Stimulated activated CD8-positive, alpha-beta memory T cell treated with anti-CD3 and anti-CD28 coated beads, Interleukin-15, amount 100 ng/mL, for 24 hours (primary cell): ENCODE results near the gene MYOM1.

Experiments used
- DNase-seq: peaks from one replicate; pipeline ENCODE4 v3.0.0-alpha.2; 2020; ENCODE audit warnings: low read depth

Gene MYOM1

DNA sequence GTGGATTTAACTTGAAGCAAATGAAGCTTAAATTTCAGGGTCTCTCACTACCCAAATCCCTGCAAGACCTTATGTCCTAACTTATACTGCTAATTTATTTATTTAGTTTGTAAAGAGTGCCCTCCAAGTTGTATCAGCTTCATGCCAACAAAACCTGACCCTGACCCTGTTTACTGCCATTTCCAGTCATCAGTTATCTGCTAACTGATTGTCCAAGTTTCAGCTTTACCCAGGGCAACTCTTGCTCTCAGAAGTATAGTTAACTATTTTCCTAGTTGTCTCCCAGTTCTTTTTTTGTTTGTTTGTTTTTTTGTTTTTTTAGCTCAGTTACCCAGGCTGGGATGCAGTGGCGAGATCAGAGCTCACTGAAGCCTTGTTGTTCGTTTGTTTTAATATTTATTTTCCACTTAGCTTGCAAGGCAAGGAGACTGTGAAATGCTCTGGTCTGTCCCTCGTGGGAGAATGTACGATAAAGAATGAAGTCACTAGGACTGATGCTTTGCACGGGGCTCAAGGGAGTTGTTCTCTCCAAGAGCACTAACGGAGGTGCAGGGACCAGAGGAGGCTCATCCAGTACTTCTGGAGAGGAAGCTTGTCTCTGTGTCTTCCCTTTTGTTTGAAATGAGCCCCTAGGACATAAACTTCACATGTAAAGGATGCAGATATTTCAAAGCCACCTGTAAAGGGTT lies 35.3 kb downstream of the MYOM1 start:
- DNase-seq: no peak

DNA sequence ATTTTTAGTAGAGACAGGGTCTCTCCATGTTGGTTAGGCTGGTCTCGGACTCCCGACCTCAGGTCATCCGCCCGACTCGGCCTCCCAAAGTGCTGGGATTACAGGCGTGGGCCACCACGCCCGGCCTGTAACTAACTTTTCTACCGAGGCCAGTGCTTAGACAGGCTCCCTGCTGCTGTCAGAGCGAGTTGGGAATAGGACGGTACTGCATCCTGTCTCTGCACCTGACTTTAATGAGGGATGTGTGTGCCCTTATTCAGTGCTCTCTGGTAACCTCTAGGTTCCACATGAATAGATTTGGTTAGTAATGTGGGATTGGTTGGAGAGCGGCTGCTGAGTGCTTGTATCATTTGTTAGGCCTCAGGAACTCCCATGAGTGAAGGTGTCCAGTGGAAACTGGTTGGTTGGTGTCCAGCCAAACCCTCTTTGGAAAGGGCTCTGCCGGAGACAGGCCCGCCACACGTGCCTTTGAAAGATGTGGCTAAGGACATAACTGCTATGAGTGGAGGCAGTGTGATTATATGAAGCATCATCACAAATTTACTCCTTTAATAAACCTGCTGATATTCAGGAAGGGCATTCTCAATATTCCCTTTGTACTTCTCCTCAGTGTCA lies 36.6 kb downstream of the MYOM1 start:
- DNase-seq: no peak

DNA sequence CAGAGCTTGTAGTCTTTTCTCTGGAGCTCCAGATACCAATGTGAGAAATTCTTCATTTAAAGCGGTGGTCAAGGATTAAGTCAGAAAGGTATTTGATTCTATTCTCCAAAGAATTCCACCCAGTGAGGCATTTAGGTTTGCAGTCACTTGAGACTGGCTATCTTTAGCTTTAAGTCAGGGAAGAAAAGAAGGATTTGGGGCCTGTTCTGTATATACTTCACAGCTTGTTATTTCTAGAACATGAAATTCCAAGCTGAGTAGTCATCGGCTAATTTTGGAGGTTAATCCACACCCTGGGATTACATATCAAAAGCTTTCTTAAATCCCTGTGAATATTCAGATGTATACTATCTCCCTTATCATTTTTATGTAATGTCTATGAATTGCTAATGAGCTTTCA lies 39.4 kb downstream of the MYOM1 start:
- DNase-seq: no peak

DNA sequence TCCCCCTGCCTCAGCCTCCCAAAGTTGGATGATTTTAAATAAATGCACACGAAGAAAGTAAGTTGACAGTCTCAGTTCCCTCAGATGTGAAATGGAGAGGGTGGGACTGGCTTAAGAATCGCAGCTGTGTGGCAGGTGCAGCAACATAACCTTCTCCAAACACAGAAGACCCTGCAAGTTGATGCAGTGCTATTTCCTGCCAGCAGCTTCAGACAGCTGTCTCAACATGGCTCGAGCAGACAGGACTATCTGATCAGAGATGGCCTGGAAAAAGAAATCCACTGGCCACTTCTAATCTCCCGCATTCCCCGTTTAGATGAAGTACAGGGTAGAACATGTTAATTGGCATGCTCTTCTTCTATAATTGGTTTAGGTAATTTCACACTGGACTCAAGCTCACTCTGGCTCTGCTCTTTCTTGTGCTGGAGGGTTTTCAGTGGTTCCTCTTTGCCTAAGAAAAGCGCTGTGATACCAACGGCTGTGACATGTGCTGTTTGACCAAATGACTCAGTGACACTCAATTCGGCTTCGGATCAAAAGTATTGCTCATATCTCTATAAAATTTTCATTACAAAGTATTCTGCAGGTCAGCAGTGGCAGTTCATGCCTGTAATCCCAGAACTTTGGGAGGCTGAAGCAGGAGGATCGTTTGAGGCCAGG lies 40.2 kb downstream of the MYOM1 start:
- DNase-seq: no peak

DNA sequence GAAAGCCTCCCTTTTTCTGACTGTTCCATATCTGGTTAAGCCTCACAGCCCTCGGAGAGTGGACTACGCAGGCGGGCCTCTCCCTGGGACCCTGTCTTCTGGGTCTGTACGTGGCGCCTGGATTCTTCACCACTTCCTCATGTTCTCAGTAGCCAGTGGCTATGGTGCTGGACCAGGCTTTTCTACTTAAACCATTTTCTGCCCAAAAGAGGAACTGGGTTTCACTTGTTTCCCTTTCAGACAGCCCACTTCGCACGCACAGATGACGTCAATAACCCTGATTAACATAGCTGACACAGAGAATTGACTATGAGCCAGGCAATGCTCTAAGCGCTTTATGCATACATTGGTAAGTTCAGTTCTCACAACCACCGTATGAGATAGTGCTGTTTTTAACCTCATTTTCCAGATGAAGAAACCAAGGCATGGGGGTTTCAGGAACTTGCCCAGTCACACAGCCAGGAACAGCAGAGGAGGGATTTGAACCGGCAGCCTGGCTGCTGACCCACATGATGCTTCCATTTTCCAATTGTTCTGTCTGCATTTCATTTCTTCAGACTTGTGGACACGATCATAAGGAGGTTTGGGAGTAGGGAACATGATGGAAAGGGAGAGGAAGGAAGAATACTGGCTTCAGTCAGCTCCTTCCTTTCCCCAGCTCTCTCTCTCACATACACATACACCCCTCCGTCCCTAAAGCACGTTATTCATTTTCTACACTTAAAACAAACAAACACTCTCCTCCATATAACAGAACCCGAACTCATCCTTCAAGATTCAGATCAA lies 41.7 kb downstream of the MYOM1 start:
- no peak for DNase-seq

DNA sequence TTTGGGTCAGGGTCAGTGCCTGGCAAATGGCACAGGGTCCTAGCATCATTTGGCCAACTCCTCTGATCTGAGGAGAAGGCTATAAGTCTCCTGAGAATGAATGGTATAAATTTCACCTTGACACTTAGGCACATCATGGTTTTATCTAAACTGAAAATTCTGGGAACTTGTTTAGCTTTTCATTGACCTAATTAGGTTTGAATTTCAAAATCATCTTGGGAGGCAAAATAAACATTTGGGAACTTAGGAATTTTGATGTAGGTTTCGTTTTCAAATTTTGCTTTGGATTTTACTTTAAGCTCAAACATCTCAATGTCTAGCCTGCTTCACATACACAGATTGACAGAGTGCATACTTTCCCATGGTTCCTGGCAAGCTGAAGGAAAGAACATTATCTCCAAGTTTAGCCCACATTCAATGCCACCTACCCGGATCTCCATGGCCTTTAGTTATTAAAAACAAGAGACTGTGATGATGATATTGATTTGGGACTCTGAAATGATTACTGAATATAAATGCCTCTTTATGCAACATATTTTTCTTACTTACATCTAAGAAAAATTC lies 44.5 kb downstream of the MYOM1 start:
- DNase-seq: no peak

DNA sequence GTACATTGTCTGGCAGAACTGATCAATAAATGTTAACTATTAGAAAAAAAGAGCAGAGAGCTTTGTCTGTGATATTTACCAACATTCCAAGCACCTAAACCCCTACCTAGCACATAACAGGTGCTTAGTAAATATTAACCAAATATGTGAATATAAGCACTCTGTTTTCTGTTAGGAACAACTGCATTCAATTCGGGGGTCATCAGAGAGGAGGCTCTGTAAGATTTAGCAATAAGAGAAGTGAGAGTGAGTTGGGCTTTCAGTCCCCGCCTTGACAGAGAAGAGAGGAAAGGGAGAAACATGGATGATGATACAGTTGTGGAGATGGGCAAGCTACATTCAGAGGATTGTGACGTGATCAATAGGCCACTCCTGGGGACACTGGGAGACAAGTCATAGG lies 47.7 kb downstream of the MYOM1 start:
- no peak for DNase-seq

DNA sequence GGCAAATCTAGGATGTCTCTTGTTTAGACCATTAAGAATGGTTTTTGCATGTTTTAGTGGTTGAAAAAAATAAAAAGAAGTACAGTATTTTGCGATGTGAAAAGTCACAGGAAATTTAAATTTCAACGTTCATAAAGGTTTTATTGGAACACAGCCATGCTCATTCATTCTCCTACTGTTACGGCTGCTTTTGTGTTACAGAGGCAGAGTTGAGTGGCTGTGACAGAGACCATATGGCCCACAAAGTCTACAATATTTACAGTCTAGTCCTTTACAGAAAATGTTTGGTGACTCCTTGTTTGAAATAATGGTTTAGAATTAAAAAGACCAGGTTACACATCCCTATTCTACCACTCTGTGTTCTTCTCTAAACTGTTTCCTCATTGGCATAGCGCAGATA lies 48.1 kb downstream of the MYOM1 start:
- no peak for DNase-seq

DNA sequence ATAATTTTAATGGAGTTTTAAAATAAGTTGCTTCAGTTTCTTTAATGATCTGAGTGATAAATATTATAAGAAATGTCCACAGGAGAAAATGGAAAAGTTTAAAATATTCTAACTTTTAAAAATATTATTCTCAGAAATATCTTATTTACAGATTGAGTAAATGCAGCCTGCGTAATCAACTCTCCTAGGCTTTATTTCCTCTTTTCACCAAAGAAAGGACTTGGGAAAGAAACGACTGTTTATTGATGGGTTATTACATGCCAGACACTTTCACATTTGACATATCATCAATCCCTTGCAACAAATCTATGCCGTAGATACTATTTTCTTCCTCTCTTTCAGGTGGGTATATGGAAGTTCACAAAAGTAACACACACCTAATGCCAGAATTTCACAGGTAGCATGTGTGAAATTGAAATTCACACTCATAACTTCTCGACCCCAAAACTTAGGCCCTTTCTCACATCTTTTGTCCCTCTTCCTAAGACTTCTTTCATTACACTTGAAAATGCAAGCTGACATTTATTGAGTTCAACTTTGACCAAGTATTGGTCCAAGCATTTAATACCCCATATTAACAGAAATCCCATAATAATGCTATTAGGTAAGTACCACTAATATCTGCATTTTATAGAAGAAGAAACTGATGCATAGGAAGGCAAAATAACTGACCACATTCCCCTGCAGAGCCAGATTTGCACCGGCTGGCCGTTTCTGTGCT lies 49.2 kb downstream of the MYOM1 start:
- DNase-seq: no peak

DNA sequence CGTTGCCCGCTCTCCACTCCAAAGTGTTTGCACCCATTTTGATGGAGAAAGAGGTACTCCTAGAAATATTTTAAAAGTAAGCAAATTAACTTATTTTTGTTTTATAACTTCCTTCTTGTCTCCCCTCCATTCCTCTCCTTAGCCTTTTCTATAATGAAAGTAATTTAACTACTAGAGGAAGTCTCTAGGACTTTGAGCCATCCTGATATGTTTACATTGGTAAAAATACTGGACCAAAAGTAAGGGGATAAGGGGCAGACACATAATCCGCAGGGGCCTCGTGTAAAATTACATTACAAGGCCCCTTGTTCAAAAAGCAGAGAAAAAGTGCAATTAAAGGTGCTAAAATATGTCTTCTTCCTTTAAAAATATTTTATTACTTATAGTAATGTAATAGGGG lies 55.4 kb downstream of the MYOM1 start:
- DNase-seq: no peak

DNA sequence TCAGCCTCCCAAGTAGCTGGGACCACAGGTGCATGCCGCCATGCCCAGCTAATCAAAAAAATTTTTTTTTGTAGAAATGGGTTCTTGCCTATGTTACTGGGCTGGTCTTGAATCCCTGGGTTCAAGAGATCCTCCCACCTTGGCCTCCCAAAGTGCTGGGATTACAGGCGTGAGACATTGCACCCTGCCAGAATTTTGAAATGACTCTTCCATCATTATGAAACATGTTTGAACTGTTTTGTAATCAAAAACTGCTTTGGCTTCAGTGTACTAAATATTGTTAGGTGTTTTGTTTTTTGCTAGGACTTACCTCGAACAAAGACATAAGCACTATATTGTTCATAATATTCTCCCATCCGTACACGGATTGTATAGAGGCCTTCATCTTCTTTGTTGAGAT lies 55.8 kb downstream of the MYOM1 start:
- DNase-seq: no peak

DNA sequence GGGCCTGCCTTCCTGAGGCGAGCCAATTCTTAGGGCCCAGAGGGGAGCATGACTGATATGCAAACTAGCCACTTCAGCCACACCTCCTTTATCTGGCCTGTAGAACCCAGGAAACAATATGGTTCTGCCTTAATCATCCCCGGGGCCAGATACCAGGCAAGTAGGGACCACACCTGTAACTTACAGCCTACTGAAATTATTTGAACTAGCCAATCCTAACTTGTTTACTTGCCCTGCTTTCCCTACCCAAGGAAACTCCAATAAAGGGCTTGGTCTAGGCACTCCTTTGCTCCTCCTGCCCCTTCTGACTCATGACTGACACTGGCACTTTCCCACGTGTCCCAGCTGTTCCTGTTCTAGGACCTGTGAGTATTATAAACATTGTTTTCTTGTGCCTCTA lies 57.6 kb downstream of the MYOM1 start:
- DNase-seq: no peak

DNA sequence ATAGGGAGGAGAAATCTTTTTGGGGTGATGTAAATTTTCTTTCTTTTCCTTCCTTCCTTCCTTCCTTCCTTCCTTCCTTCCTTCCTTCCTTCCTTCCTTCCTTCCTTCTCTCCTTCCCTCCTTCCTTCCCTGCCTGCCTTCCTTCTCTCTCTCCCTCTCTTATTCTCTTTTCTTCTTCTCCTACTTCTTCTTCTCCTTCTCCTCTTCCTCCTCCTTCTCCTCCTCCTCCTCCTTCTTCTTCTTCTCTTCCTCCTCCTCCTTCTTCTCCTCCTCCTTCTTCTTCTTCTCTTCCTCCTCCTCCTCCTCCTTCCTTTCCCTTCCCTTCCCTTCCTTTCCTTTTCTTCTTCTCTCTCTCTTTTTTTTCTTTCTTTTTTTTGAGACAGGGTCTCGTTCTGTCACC lies 59.9 kb downstream of the MYOM1 start:
- no peak for DNase-seq

DNA sequence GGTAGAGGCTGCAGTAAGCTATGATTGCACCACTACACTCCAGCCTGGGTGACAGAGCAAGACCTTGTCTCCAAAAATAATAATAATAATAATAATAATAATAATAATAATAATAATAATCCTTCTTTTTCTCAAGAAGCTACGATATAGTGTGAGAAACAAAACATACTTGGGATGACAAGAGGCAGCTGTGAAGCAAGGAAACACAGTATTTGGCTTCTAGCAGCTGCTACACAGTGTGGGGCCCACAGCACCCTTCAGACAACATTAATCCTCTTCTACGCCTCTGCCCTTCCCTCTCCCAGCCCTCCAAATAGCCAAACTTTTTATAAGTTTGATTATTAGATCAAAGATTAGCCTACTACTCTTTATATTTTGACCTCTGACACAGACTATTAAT lies 62.2 kb downstream of the MYOM1 start:
- no peak for DNase-seq

DNA sequence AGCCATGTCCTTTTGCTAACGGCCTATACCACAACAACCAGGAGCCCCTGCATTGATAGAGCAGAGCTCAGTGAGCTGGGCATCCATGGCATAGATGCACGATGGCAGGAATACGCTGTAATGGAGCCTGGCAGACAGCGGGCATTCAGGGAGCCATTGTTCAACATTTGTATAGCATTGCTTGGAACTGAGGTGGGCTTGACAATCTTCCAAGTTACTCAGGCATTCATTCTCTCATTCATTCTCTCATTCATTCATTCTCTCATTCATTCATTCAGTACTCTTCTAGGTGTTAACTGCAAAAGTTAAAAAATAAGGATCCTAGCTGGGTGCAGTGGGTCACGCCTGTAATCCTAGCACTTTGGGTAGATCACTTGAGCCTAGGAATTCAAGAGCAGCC lies 62.7 kb downstream of the MYOM1 start:
- no peak for DNase-seq

DNA sequence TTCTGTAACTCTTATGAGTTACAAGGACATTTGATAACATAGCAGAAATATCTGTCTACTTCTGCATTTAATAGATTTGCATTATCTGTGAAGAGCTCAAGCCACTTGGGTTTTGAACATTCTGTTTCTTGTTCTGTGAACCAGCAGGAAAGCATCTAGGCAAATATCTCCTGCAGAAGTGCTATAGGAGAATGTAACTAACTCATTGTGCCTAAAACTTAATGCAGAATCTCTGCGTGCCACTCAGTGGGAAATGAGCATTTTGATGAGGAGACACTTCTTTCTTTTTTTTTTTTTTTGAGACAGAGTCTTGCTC lies 63.5 kb downstream of the MYOM1 start:
- no peak for DNase-seq

DNA sequence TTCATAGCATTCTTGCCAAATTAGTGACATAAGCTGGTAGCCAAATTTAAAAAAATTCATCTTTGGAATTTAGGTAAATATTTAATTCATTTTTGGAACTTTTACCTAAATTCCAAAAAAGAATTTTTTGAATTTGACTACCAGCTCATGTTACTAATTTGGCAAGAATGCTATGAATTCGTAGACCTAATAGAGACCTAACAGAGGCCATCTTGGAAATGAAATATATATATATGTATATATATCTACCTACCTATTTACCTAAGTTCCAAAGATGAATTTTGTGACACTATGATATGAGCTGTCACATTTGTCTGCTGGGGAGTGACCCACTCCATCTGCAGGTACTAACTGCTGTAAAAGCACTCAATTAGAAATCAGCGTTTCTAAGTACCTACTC lies 65.6 kb downstream of the MYOM1 start:
- DNase-seq: no peak

DNA sequence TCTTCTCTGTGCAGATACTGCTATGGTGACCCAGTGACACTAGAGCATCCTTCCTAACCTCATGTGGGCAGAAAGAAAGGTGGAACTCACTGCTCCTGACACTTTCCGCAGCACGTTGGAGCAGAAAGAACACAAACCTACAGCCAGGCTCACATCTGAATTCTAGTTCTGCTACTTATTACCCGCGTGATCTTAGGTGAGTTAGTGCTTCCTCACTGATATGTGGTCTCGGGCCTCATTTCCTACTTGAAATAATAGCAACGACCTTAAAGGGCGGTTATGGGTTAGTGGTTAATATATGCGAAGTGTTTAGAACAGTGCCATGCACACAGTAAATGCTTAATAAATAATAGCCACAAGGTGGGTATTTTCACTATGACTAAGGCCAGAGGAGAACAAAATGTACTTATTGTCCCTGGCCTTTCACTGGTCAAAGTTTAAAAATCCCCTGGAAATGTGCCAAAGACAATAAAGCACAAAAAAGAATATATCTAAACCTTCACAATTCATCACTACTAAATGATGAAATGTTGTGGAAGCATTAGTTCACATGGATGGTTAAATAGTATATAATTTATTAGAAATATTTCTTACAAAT lies 66.6 kb downstream of the MYOM1 start:
- no peak for DNase-seq

DNA sequence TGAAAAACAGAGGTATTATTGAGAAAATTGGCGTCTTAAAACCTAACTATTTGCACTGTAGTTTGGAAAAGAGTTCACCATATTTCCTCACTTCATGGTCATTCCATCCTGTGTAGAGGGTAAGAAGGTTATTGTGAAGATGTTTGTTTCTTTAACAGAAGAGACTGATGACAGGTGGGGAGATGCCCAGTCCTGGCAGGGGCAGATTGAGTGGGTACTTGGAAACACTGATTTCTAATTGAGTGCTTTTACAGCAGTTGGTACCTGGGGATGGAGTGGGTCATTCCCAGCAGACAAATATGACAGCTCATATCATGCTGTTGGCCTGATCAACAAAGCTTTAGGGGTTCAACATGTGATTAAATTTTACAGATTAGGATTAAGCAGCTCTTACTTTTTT lies 67.5 kb downstream of the MYOM1 start:
- DNase-seq: no peak

DNA sequence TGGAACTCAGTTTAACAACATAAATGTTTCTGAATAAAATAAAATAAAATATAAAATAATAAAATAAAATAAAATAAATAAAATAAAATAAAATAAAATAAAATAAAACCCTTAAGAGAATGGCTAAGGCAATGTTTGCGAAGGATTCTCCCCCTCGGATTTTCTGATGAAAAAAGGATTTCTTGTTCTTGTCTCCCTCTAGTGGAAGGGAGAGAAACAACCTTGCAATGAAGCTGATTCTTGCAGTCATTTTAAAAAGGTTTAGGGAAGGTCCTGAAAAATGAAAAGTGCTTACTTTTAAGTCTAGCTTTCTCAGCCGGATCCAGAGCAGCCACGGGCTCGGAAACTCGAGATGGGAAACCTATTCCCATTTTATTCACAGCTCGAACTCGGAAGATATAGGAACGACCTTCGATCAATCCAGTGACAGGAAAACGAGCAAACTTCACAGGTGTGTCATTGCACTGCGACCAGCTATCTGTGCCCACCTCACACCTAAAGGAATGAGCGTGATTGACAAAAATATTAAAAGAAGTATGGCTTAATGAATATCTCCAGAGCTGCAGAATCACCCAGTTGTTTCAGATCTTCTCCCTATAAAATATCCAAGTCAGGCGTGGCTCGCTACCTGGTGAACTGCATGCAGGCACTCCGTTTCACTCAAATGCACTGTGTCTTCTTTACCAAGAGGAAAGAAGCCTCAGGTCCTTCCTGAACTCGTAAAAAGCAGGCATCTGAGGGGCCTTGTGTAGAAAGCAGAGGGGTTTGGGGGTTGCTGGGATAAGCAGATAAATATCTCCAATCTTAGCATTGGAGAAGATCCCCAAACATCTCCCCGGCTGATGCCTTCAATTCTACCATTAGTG lies 68.1 kb downstream of the MYOM1 start:
- no peak for DNase-seq

DNA sequence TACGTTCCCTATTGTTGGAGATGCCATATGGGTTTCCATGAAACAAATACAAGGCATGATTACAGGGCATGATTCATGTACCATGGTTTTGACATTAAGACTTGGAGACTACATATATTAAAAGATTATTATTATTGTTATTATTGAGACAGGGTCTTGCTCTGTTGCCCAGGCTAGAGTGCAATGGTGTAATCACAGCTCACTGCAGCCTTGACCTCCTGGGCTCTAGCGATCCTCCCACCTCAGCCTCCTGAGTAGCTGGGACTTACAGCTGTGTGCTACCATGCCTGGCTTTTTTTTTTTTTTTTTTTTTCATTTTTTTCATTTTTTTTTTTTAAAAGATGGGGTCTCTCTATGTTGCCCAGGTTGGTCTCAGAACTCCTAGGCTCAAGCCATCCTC lies 69.1 kb downstream of the MYOM1 start:
- DNase-seq: no peak
